Bronchial epithelial cell (primary cell): ENCODE data around the gene LORICRIN. TPM values are rescaled to one million over a fixed set of nuclear protein-coding genes. Genes with fewer than 3 reads are reported as not detected.

Experiments
- DNase-seq: peaks from one replicate; pipeline ENCODE4 v3.0.0-alpha.2; 2010; ENCODE audit warnings: low read depth
- FAIRE-seq: peaks from 2 replicates; lab custom pipeline; 2011; peaks lifted over from hg19 to GRCh38; lab: Jason Lieb, UNC
- H3K27me3 ChIP-seq: 2 replicates; pipeline ENCODE4 v1.5.1; 2011; ENCODE audit warnings: low read length; ENCODE audit not compliant: control insufficient read depth, insufficient read depth
- H3K36me3 ChIP-seq: 2 replicates; pipeline ENCODE4 v1.5.1; 2011; ENCODE audit warnings: low read length; ENCODE audit not compliant: control insufficient read depth, insufficient read depth
- H3K4me3 ChIP-seq: 2 replicates; pipeline ENCODE4 v1.5.1; 2011; ENCODE audit warnings: mild to moderate bottlenecking, low read depth, low read length, control low read depth
- CTCF ChIP-seq: IDR thresholded peaks from 2 replicates; pipeline ENCODE4 v1.5.1; 2011; ENCODE audit warnings: mild to moderate bottlenecking, moderate library complexity, low read length, control low read depth, inconsistent platforms; ENCODE audit not compliant: insufficient read depth, severe bottlenecking
- total RNA-seq: library from RNA; depleted of rRNA; stranded (reverse); fragments of >200 nt; gene quantifications from 2 replicates; pipeline ENCODE4 v1.2.1, GENCODE V29; 2014

LORICRIN gene
- total RNA-seq, 1 donor from 2014 or later = not detected

- Histone ChIP-seq H3K4me3 (no peak overlapping the region), H3K27me3 (peaks cover 3% of the 10 kb centered on the region), H3K36me3 (no peaks in the 10 kb centered on the region)
- TF ChIP-seq CTCF = no peak
- DNase-seq (no peak), FAIRE-seq (no peak)
These were observed 17.3 kb upstream of the LORICRIN start for GRCh38 chr1:153242160-153242559.

DNA sequence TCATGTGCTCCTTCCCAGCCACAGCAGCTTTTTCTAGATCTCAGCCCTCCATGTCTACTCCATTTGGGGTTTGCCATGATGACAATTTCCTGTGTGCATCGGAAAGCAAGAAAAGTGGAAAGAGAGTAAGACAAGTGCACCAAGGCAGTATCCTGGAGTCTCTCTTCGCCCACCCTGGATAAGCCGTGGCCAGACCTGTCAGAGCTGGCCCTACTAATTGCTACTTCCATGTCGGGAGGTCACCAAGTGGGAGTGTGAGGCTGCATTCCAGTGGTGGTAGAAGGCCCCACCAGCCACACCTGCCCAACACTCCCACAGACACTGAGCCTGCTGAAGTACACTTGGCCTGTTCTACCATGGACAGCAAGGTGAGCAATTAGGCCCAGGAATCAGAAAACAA is 14.0 kb upstream of the LORICRIN start:
- no peaks in the 10 kb centered on the region for H3K36me3 ChIP-seq
- FAIRE-seq (no peak), DNase-seq (no peak)
- no peak overlapping the region for H3K4me3 ChIP-seq
- no peak for TF ChIP-seq CTCF
- H3K27me3 ChIP-seq = peaks cover 5% of the 10 kb centered on the region

DNA sequence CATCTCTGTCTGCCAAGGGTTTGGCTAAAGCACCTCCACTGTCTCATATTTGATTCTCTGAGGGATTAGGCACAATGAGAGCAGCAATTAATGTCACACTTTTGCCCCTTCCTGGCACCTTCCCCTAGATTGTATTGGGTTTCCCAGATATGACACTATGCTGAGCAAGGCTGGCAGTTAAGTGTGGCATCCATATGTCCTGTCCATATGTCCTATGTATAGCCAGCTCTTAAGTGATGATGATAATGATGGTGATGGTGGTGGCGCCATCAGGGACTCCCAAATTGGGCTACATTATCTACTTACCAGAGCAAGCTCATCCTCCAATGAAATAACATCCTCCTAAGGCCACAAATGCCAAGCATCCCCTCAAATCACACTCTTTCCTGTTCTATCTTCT is 13.5 kb upstream of the LORICRIN start:
- no peak for FAIRE-seq

GRCh38 chr1:153246825-153247224 is 12.7 kb upstream of the LORICRIN start:
- Histone ChIP-seq H3K36me3 (no peaks in the 10 kb centered on the region), H3K4me3 (no peak overlapping the region), H3K27me3 (peaks cover 5% of the 10 kb centered on the region)
- TF ChIP-seq CTCF = no peak
- no peak for DNase-seq
- no peak for FAIRE-seq

More for the DNA sequence above, 13.5 kb upstream of the LORICRIN start:
- Histone ChIP-seq H3K36me3 (no peaks in the 10 kb centered on the region), H3K27me3 (peaks cover 5% of the 10 kb centered on the region), H3K4me3 (no peak overlapping the region)
- DNase-seq = no peak
- TF ChIP-seq CTCF = no peak

- TF ChIP-seq CTCF = no peak
- DNase-seq (no peak), FAIRE-seq (no peak)
- Histone ChIP-seq H3K36me3 (no peaks in the 10 kb centered on the region), H3K27me3 (peaks cover 5% of the 10 kb centered on the region), H3K4me3 (no peak overlapping the region)
These were observed 11.2 kb upstream of the LORICRIN start for GRCh38 chr1:153248176-153248879.

DNA sequence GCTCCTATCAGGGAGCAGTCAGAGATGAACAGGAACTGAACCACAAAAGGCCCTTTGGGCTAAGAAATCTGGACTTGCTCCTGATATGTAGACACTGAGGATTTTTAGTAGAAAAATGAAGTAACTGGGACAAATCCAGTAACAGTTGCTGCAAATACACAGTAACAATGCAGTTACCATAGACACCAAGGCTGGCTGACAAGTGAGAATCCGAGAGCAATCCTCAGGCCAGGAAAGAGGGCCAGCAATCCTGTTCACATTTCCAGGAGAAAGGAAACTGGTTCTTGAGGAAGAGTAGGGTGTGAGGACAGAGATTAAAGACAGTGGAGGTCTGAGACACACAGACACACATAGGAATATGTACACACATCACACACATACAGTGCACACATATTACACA is 9.3 kb upstream of the LORICRIN start:
- TF ChIP-seq CTCF = no peak
- no peak overlapping the region for H3K4me3 ChIP-seq
- no peak for DNase-seq
- H3K27me3 ChIP-seq = peaks cover 5% of the 10 kb centered on the region
- FAIRE-seq = no peak
- no peaks in the 10 kb centered on the region for H3K36me3 ChIP-seq
